Astrocyte (in vitro differentiated cells and primary cell): ENCODE results near the gene CLDN4. TPM values are rescaled to one million over a fixed set of nuclear protein-coding genes. Genes with fewer than 3 reads are reported as not detected.

Experiments
- DNase-seq: peaks from one replicate; pipeline ENCODE4 v3.0.0-alpha.2; 2010; ENCODE audit warnings: low read depth
- FAIRE-seq: peaks from 2 replicates; lab custom pipeline; 2011; peaks lifted over from hg19 to GRCh38; lab: Jason Lieb, UNC
- H2AFZ ChIP-seq: 2 replicates; pipeline ENCODE4 v1.6.0; 2012; ENCODE audit warnings: low read depth, low read length, inconsistent platforms
- H3K27ac ChIP-seq: 2 replicates; pipeline ENCODE4 v1.5.1; 2011; ENCODE audit warnings: low read depth, low read length, inconsistent platforms
- H3K27me3 ChIP-seq: 2 replicates; pipeline ENCODE4 v1.6.0; 2011; ENCODE audit warnings: low read length, inconsistent platforms; ENCODE audit not compliant: insufficient read depth
- H3K36me3 ChIP-seq: 2 replicates; pipeline ENCODE4 v1.5.1; 2011; ENCODE audit warnings: low read length, inconsistent platforms; ENCODE audit not compliant: insufficient read depth
- H3K4me1 ChIP-seq: 2 replicates; pipeline ENCODE4 v1.5.1; 2011; ENCODE audit warnings: low read length, inconsistent platforms; ENCODE audit not compliant: insufficient read depth
- H3K4me2 ChIP-seq: 2 replicates; pipeline ENCODE4 v1.6.0; 2012; ENCODE audit warnings: low read length, inconsistent platforms
- H3K4me3 ChIP-seq: 2 replicates; pipeline ENCODE4 v1.5.1; 2011; ENCODE audit warnings: low read depth, mild to moderate bottlenecking, low read length, inconsistent platforms; ENCODE audit not compliant: insufficient read depth
- H3K79me2 ChIP-seq: 2 replicates; pipeline ENCODE4 v1.6.0; 2012; ENCODE audit warnings: mild to moderate bottlenecking, low read length, inconsistent platforms; ENCODE audit not compliant: insufficient read depth
- H3K9ac ChIP-seq: 2 replicates; pipeline ENCODE4 v1.6.0; 2012; ENCODE audit warnings: mild to moderate bottlenecking, low read length, inconsistent platforms
- H3K9me3 ChIP-seq: 2 replicates; pipeline ENCODE4 v1.5.1; 2012; ENCODE audit warnings: low read depth, mild to moderate bottlenecking, low read length, inconsistent platforms; ENCODE audit not compliant: insufficient read depth
- H4K20me1 ChIP-seq: 2 replicates; pipeline ENCODE4 v1.6.0; 2012; ENCODE audit warnings: low read length, inconsistent platforms; ENCODE audit not compliant: insufficient read depth
- H3K27ac Mint-ChIP-seq: one replicate; pipeline ENCODE4 v1.8.0; 2021; ENCODE audit warnings: mild to moderate bottlenecking, mixed read lengths; ENCODE audit not compliant: unreplicated experiment
- H3K27me3 Mint-ChIP-seq: one replicate; pipeline ENCODE4 v1.8.0; 2021; ENCODE audit warnings: low read depth, mixed read lengths; ENCODE audit not compliant: unreplicated experiment
- H3K36me3 Mint-ChIP-seq: one replicate; pipeline ENCODE4 v1.8.0; 2021; ENCODE audit warnings: low read depth, mixed read lengths; ENCODE audit not compliant: unreplicated experiment
- H3K4me1 Mint-ChIP-seq: one replicate; pipeline ENCODE4 v1.8.0; 2021; ENCODE audit warnings: low read depth, mixed read lengths; ENCODE audit not compliant: unreplicated experiment
- H3K4me3 Mint-ChIP-seq: one replicate; pipeline ENCODE4 v1.8.0; 2021; ENCODE audit warnings: mild to moderate bottlenecking, moderate library complexity, mixed read lengths; ENCODE audit not compliant: unreplicated experiment
- H3K9me3 Mint-ChIP-seq: one replicate; pipeline ENCODE4 v1.8.0; 2021; ENCODE audit warnings: mild to moderate bottlenecking, mixed read lengths; ENCODE audit not compliant: unreplicated experiment
- EZH2 ChIP-seq: IDR thresholded peaks from 2 replicates; pipeline ENCODE4 v1.6.1; 2012; ENCODE audit warnings: mild to moderate bottlenecking, low read length, inconsistent platforms; ENCODE audit not compliant: insufficient read depth
- total RNA-seq: library from RNA; stranded (reverse); gene quantifications from 2 replicates; pipeline ENCODE4 v1.2.1, GENCODE V29; 2021
- TF ChIP-seq, protein P1 (sequence below): IDR thresholded peaks from 2 replicates; pipeline ENCODE4 v1.5.1; 2011; ENCODE audit warnings: low read depth, mild to moderate bottlenecking, inconsistent platforms, low read length, moderate library complexity; ENCODE audit not compliant: insufficient read depth

Gene CLDN4
- total RNA-seq, 1 donor from 2014 or later: 32.5 TPM

GRCh38 chr7:73860859-73861258 lies 30.1 kb downstream of the CLDN4 start, which contains the start of gene TMEM270:
Gene TMEM270, plus strand, starts transcription at chr7:73861159. Its CDS starts 36 bp downstream, at chr7:73861195.
- H3K36me3 ChIP-seq: no peaks in the 10 kb centered on the region
- no peak within 1 kb of the TSS for H3K4me3 ChIP-seq
- no peaks in the 10 kb centered on the region for H3K9me3 ChIP-seq
- Mint-ChIP-seq H3K36me3 (no peaks in the 10 kb centered on the region), H3K27ac (no peak within 1 kb of the TSS), H3K9me3 (no peaks in the 10 kb centered on the region), H3K4me1 (no peaks in the 10 kb centered on the region), H3K4me3 (no peak within 1 kb of the TSS), H3K27me3 (peaks cover 20% of the 10 kb centered on the region)
- no peak within 1 kb of the TSS for H3K27ac ChIP-seq
- FAIRE-seq (no peak), DNase-seq (no peak)
- H4K20me1 ChIP-seq: no peaks in the 10 kb centered on the region
- H3K9ac ChIP-seq: no peak within 1 kb of the TSS
- no peaks in the 10 kb centered on the region for H3K4me1 ChIP-seq
- H3K79me2 ChIP-seq: no peaks in the 10 kb centered on the region
- no peaks in the 10 kb centered on the region for H3K27me3 ChIP-seq
- H3K4me2 ChIP-seq: no peak within 1 kb of the TSS
- TF ChIP-seq EZH2: no peak
- TF ChIP-seq, protein P1, sequence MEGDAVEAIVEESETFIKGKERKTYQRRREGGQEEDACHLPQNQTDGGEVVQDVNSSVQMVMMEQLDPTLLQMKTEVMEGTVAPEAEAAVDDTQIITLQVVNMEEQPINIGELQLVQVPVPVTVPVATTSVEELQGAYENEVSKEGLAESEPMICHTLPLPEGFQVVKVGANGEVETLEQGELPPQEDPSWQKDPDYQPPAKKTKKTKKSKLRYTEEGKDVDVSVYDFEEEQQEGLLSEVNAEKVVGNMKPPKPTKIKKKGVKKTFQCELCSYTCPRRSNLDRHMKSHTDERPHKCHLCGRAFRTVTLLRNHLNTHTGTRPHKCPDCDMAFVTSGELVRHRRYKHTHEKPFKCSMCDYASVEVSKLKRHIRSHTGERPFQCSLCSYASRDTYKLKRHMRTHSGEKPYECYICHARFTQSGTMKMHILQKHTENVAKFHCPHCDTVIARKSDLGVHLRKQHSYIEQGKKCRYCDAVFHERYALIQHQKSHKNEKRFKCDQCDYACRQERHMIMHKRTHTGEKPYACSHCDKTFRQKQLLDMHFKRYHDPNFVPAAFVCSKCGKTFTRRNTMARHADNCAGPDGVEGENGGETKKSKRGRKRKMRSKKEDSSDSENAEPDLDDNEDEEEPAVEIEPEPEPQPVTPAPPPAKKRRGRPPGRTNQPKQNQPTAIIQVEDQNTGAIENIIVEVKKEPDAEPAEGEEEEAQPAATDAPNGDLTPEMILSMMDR: no peak
- no peak within 1 kb of the TSS for H2AFZ ChIP-seq

DNA sequence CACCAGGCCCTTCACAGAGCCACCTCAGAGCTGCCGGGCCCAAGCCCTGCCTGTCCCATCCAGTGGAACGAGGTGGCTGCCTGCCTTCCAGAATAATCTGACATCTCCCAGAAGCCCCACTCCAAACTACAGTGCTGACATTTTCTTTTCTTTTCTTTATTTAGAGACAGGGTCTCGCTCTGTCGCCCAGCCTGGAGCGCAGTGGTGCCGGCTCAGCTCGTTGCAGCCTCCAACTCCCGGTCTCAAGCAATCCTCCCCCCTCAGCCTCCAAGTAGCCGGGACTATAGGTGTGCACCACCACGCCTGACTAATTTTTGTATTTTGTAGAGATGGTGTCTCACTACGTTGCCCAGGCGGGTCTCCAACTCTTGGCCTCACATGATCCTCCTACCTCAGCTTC lies 30.5 kb downstream of the CLDN4 start:
- no peak overlapping the region for H3K27ac Mint-ChIP-seq
- no peaks in the 10 kb centered on the region for H3K79me2 ChIP-seq
- no peak overlapping the region for H3K9ac ChIP-seq
- H3K9me3 Mint-ChIP-seq: no peaks in the 10 kb centered on the region
- no peaks in the 10 kb centered on the region for H3K36me3 Mint-ChIP-seq
- DNase-seq (no peak), FAIRE-seq (no peak)
- H3K4me3 Mint-ChIP-seq: no peak overlapping the region
- no peaks in the 10 kb centered on the region for H3K4me1 ChIP-seq
- no peak overlapping the region for H3K4me3 ChIP-seq
- TF ChIP-seq, protein P1: no peak
- TF ChIP-seq EZH2: no peak
- no peaks in the 10 kb centered on the region for H4K20me1 ChIP-seq
- H2AFZ ChIP-seq: no peak overlapping the region
- no peaks in the 10 kb centered on the region for H3K27me3 ChIP-seq
- no peaks in the 10 kb centered on the region for H3K36me3 ChIP-seq
- no peaks in the 10 kb centered on the region for H3K9me3 ChIP-seq
- no peak overlapping the region for H3K27ac ChIP-seq
- no peaks in the 10 kb centered on the region for H3K4me1 Mint-ChIP-seq
- peaks cover 20% of the 10 kb centered on the region for H3K27me3 Mint-ChIP-seq
- no peak overlapping the region for H3K4me2 ChIP-seq

DNA sequence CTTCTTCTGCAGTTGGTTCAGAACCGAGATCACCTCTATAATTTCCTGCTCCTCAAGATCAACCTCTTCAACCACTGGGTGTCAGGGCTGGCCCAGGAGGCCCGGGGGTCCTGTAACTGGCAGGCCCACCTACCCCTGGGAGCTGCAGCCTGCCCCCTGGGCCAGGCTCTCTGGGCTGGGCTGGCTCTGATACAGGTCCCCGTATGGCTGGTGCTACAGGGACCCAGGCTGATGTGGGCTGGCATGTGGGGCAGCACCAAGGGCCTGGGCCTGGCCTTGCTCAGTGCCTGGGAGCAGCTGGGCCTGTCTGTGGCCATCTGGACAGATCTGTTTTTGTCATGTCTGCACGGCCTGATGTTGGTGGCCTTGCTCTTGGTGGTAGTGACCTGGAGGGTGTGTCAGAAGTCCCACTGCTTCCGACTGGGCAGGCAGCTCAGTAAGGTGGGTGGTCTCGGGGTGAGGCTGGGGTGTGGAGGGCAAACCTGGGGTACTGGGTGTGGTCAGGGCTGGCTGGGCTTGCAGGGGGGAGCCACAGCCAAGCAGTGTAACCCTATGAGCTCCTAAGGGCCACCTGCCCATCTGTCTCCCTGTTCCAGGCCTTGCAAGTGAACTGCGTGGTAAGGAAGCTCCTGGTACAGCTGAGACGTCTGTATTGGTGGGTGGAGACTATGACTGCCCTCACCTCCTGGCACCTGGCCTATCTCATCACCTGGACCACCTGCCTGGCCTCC lies 34.4 kb downstream of the CLDN4 start:
- no peak overlapping the region for H3K4me2 ChIP-seq
- Mint-ChIP-seq H3K4me1 (peaks cover 2% of the 10 kb centered on the region), H3K27me3 (peaks cover 12% of the 10 kb centered on the region), H3K9me3 (no peaks in the 10 kb centered on the region), H3K27ac (no peak overlapping the region), H3K4me3 (no peak overlapping the region), H3K36me3 (no peaks in the 10 kb centered on the region)
- H3K79me2 ChIP-seq: no peaks in the 10 kb centered on the region
- H3K9ac ChIP-seq: no peak overlapping the region
- H3K4me1 ChIP-seq: peaks cover 12% of the 10 kb centered on the region
- H4K20me1 ChIP-seq: no peaks in the 10 kb centered on the region
- DNase-seq (no peak), FAIRE-seq (no peak)
- H3K27ac ChIP-seq: no peak overlapping the region
- TF ChIP-seq EZH2: no peak
- TF ChIP-seq, protein P1: no peak
- no peaks in the 10 kb centered on the region for H3K9me3 ChIP-seq
- no peaks in the 10 kb centered on the region for H3K27me3 ChIP-seq
- no peaks in the 10 kb centered on the region for H3K36me3 ChIP-seq
- H2AFZ ChIP-seq: no peak overlapping the region
- no peak overlapping the region for H3K4me3 ChIP-seq
